H1 (cell line): ENCODE results near the gene KHDRBS2. TPM values are rescaled to one million over a fixed set of nuclear protein-coding genes. Genes with fewer than 3 reads are reported as not detected.

Experiments
- CTCF ChIA-PET: fragments of 300-600 bp; sonication (Branson Sonifier 250); formaldehyde crosslinking; loops from one replicate; lab custom pipeline; 2021; ENCODE audit not compliant: partially characterized antibody; lab: Charles Lee
- POLR2A ChIA-PET: fragments of 300-600 bp; sonication (Branson Sonifier 250); formaldehyde crosslinking; loops from one replicate; lab custom pipeline; 2021; ENCODE audit warnings: inconsistent platforms; ENCODE audit not compliant: partially characterized antibody; lab: Charles Lee
- DNase-seq, 2 experiments: peaks; one replicate each; pipeline versions ENCODE4 v3.0.0 to v3.0.0-alpha.2; 2010 to 2022; ENCODE audit warnings: low spot score in 2 of 2, low read depth in 1 of 2, mixed read lengths in 1 of 2
- FAIRE-seq: peaks from 2 replicates; lab custom pipeline; 2011; peaks lifted over from hg19 to GRCh38; lab: Jason Lieb, UNC
- H2AFZ ChIP-seq: 2 replicates; pipeline ENCODE4 v1.8.1; 2012; ENCODE audit warnings: low read length, inconsistent platforms
- H2AK5ac ChIP-seq: 2 replicates; pipeline ENCODE4 v1.6.1; 2013; ENCODE audit warnings: low read depth, low read length
- H2BK120ac ChIP-seq: replicated peaks from 2 replicates; pipeline ENCODE3; 2013; ENCODE audit warnings: low read depth, low read length, inconsistent platforms
- H2BK12ac ChIP-seq: 2 replicates; pipeline ENCODE4 v1.6.1; 2013; ENCODE audit warnings: low read depth, low read length
- H2BK15ac ChIP-seq: 2 replicates; pipeline ENCODE4 v1.6.1; 2013; ENCODE audit warnings: low read length
- H2BK20ac ChIP-seq: 2 replicates; pipeline ENCODE4 v1.6.1; 2013; ENCODE audit warnings: low read length
- H2BK5ac ChIP-seq: 2 replicates; pipeline ENCODE4 v1.6.1; 2013; ENCODE audit warnings: low read depth, low read length
- H3K14ac ChIP-seq: 2 replicates; pipeline ENCODE4 v1.6.1; 2013; ENCODE audit warnings: inconsistent platforms; ENCODE audit not compliant: insufficient read length
- H3K18ac ChIP-seq: 2 replicates; pipeline ENCODE4 v1.6.1; 2013; ENCODE audit warnings: low read length; ENCODE audit errors: extremely low read depth
- H3K23ac ChIP-seq: 2 replicates; pipeline ENCODE4 v1.6.1; 2013; ENCODE audit warnings: inconsistent platforms; ENCODE audit not compliant: insufficient read length
- H3K23me2 ChIP-seq: 2 replicates; pipeline ENCODE4 v1.6.1; 2013; ENCODE audit warnings: low read depth, low read length
- H3K27ac ChIP-seq: 2 replicates; pipeline ENCODE4 v1.6.1; 2011; ENCODE audit warnings: low read depth, low read length, inconsistent platforms
- H3K27me3 ChIP-seq, 4 experiments: replicated peaks in 1 of 4; 1 replicate in 1 of 4; 2 replicates in 3 of 4; pipeline versions ENCODE4 v1.6.1 to v1.8.1; 2011 to 2013; ENCODE audit warnings: low read length in 3 of 4, mild to moderate bottlenecking in 3 of 4, inconsistent platforms in 2 of 4, mixed read lengths in 2 of 4, moderate library complexity in 1 of 4; ENCODE audit not compliant: control insufficient read depth in 3 of 4, insufficient read depth in 3 of 4; ENCODE audit errors: extremely low read depth in 1 of 4
- H3K36me3 ChIP-seq, 4 experiments: 2 replicates each; pipeline versions ENCODE4 v1.6.1 to v1.8.1; 2011 to 2013; ENCODE audit warnings: mild to moderate bottlenecking in 4 of 4, low read length in 3 of 4, moderate library complexity in 2 of 4, control low read depth in 1 of 4, inconsistent platforms in 1 of 4; ENCODE audit not compliant: insufficient read depth in 4 of 4, control insufficient read depth in 2 of 4
- H3K4ac ChIP-seq: replicated peaks from 2 replicates; pipeline ENCODE3; 2013; ENCODE audit warnings: low read length, low read depth, mixed read lengths, inconsistent platforms; ENCODE audit not compliant: insufficient read length
- H3K4me1 ChIP-seq, 4 experiments: replicated peaks in 1 of 4; 1 replicate in 1 of 4; 2 replicates in 3 of 4; pipeline versions ENCODE4 v1.6.1 to v1.8.1; 2011 to 2013; ENCODE audit warnings: low read length in 3 of 4, inconsistent platforms in 2 of 4, mixed read lengths in 1 of 4; ENCODE audit not compliant: insufficient read depth in 4 of 4, control insufficient read depth in 3 of 4
- H3K4me2 ChIP-seq, 2 experiments: 2 replicates each; pipeline versions ENCODE4 v1.6.1 to v1.8.1; 2011 to 2013; ENCODE audit warnings: low read depth in 2 of 2, low read length in 2 of 2, control low read depth in 1 of 2, inconsistent platforms in 1 of 2, mild to moderate bottlenecking in 1 of 2; ENCODE audit not compliant: insufficient read depth in 1 of 2
- H3K4me3 ChIP-seq, 4 experiments: fragments of 200-600, 300-600 bp in 1 of 4; sonication (generic), shearing (Covaris generic), sonication (Bioruptor Twin) in 1 of 4; 2 replicates each; pipeline versions ENCODE4 v1.5.1 to v1.8.1; 2011 to 2016; ENCODE audit warnings: low read length in 4 of 4, low read depth in 3 of 4, control low read depth in 2 of 4, inconsistent platforms in 2 of 4, mild to moderate bottlenecking in 2 of 4, mixed read lengths in 1 of 4, moderate library complexity in 1 of 4; ENCODE audit not compliant: insufficient read depth in 2 of 4; ENCODE audit errors: extremely low read depth in 1 of 4
- H3K56ac ChIP-seq: replicated peaks from 2 replicates; pipeline ENCODE3; 2013; ENCODE audit warnings: low read depth, mild to moderate bottlenecking, mixed read lengths, low read length, inconsistent platforms; ENCODE audit not compliant: insufficient read length
- H3K79me1 ChIP-seq: 2 replicates; pipeline ENCODE4 v1.6.1; 2013; ENCODE audit warnings: low read depth, low read length, control low read depth
- H3K79me2 ChIP-seq, 2 experiments: 2 replicates each; pipeline versions ENCODE4 v1.6.1 to v1.8.1; 2012 to 2013; ENCODE audit warnings: low read length in 2 of 2, mild to moderate bottlenecking in 2 of 2, inconsistent platforms in 1 of 2; ENCODE audit not compliant: insufficient read depth in 2 of 2, control insufficient read depth in 1 of 2
- H3K9ac ChIP-seq, 4 experiments: replicated peaks in 1 of 4; 1 replicate in 1 of 4; 2 replicates in 3 of 4; pipeline versions ENCODE4 v1.6.1 to v1.8.1; 2011 to 2013; ENCODE audit warnings: low read depth in 3 of 4, low read length in 3 of 4, control low read depth in 2 of 4, mild to moderate bottlenecking in 2 of 4, moderate library complexity in 2 of 4, inconsistent platforms in 1 of 4; ENCODE audit errors: extremely low read depth in 1 of 4
- H3K9me3 ChIP-seq, 2 experiments: 2 replicates each; pipeline versions ENCODE4 v1.6.1 to v1.8.1; 2012 to 2013; ENCODE audit warnings: mild to moderate bottlenecking in 2 of 2, moderate library complexity in 2 of 2, control low read depth in 1 of 2, inconsistent platforms in 1 of 2, low read depth in 1 of 2, low read length in 1 of 2, mixed read lengths in 1 of 2; ENCODE audit not compliant: insufficient read depth in 2 of 2
- H4K20me1 ChIP-seq, 2 experiments: replicated peaks in 1 of 2; 2 replicates each; pipeline versions ENCODE3 to v1.8.1; 2011 to 2013; ENCODE audit warnings: inconsistent platforms in 2 of 2, low read length in 2 of 2, mild to moderate bottlenecking in 1 of 2; ENCODE audit not compliant: insufficient read depth in 2 of 2, control insufficient read depth in 1 of 2
- H4K5ac ChIP-seq: 2 replicates; pipeline ENCODE4 v1.6.1; 2013; ENCODE audit warnings: low read length, low read depth, mixed read lengths, inconsistent platforms; ENCODE audit not compliant: insufficient read length
- H4K8ac ChIP-seq: 2 replicates; pipeline ENCODE4 v1.8.0; 2013; ENCODE audit warnings: mild to moderate bottlenecking, moderate library complexity, low read length, inconsistent platforms; ENCODE audit not compliant: insufficient read depth; ENCODE audit errors: extremely low read depth
- H4K91ac ChIP-seq: replicated peaks from 2 replicates; pipeline ENCODE3; 2013; ENCODE audit warnings: low read length, mixed read lengths, inconsistent platforms; ENCODE audit not compliant: insufficient read length
- TAF1 ChIP-seq: IDR thresholded peaks from 2 replicates; pipeline ENCODE4 v1.6.1; 2011; ENCODE audit warnings: mild to moderate bottlenecking, low read depth, low read length
- WGBS, 2 experiments: shearing (Covaris generic) in 1 of 2; methylation state at CpG; one replicate each; pipeline versions ENCODE4 v1.1.6 to v1.1.7; 2013 to 2015; ENCODE audit warnings: low lambda C conversion rate in 2 of 2, mixed read lengths in 2 of 2, inconsistent platforms in 1 of 2, low coverage in 1 of 2, missing lambda C conversion rate in 1 of 2; ENCODE audit not compliant: insufficient replicate concordance in 2 of 2, insufficient coverage in 1 of 2, insufficient read length in 1 of 2; ENCODE audit errors: extremely low coverage in 1 of 2, missing lambda C conversion rate in 1 of 2; 5-methylcytosine and 5-hydroxymethylcytosine counted together
- polyA plus RNA-seq, 7 experiments: library from polyadenylated mRNA; depleted of rRNA in 3 of 7; stranded (reverse) in 5 of 7; unstranded in 2 of 7; fragments of >200 nt in 5 of 7; fragments of 200-250 nt in 2 of 7; gene quantifications; 1 replicate in 5 of 7; 2 replicates in 1 of 7; 4 replicates in 1 of 7; pipeline versions ENCODE4 v1.2.1 to v1.2.3, GENCODE V29; 2011 to 2013; ENCODE audit warnings: missing spikeins in 2 of 7, mixed read lengths in 2 of 7
- total RNA-seq: library from RNA; stranded (reverse); fragmentation: NEBNext Ultra II Directional; extraction: Animal tissue kit (Norgen Biotek cat#: 25700); gene quantifications from 2 replicates; pipeline ENCODE4 v1.2.1, GENCODE V29; 2021

Gene KHDRBS2
- total and polyA plus RNA-seq, 2 of the 8 experiments (the other 6 are each of a cell fraction or from before 2014, with no cell fraction given) = 5.2 to 7.7 TPM

- H3K79me2 ChIP-seq = no peaks in the 10 kb centered on the region
- no peak overlapping the region for H2BK5ac ChIP-seq
- 87% methylated on average over 15 of the region's 15 CpGs; no CpG with 5 or more reads in 1 of the 2 experiments for WGBS, 2 experiments
- H3K18ac ChIP-seq = no peak overlapping the region
- H3K23me2 ChIP-seq = no peaks in the 10 kb centered on the region
- H2BK12ac ChIP-seq = no peak overlapping the region
- no peak overlapping the region for H4K91ac ChIP-seq
- no peaks in the 10 kb centered on the region for H3K36me3 ChIP-seq
- CTCF ChIA-PET = interaction anchor here (1.1 to 1.7 kb wide), 2 partner anchors 11 to 17 kb away, joined by 3 to 5 read pairs; no protein-coding TSS in a partner anchor
- no peak overlapping the region for H2BK120ac ChIP-seq
- H3K56ac ChIP-seq = no peak overlapping the region
- DNase-seq = no peak
- H2AK5ac ChIP-seq = no peak overlapping the region
- H2BK20ac ChIP-seq = no peak overlapping the region
- H3K79me1 ChIP-seq = no peaks in the 10 kb centered on the region
- FAIRE-seq = no peak
- no peaks in the 10 kb centered on the region for H4K20me1 ChIP-seq
- H3K4me1 ChIP-seq = no peaks in the 10 kb centered on the region
- H2BK15ac ChIP-seq = no peak overlapping the region
- TF ChIP-seq TAF1 = no peak
- TF ChIP-seq, all 59 proteins: peak for 0
- H3K27me3 ChIP-seq = no peaks in the 10 kb centered on the region
- H3K4me2 ChIP-seq = no peak overlapping the region
- no peak overlapping the region for H3K4ac ChIP-seq
- no peak overlapping the region for H3K14ac ChIP-seq
- no peak overlapping the region for H4K5ac ChIP-seq
- no peak overlapping the region for H4K8ac ChIP-seq
- H3K9ac ChIP-seq = no peak overlapping the region
- no peak overlapping the region for H3K23ac ChIP-seq
- no peak overlapping the region for H3K4me3 ChIP-seq
- no peak overlapping the region for H3K27ac ChIP-seq
- POLR2A ChIA-PET = no interaction called here
- no peaks in the 10 kb centered on the region for H3K9me3 ChIP-seq
- H2AFZ ChIP-seq = no peak overlapping the region
Measured at GRCh38 chr6:61869632-61870400, 416.2 kb downstream of the KHDRBS2 start.
